Bone marrow (tissue), 2 donors: ENCODE data around the gene ZYX.
"Not testable (repeated sequence)": the region's sequence is repeated elsewhere in the genome, so short reads cannot be mapped to it uniquely, and the experiment has no call there.

Experiments used
- DNase-seq, 2 donors: peaks; one replicate each; lab custom pipeline; 2025; lab: John Stamatoyannopoulos, UW

The ZYX gene

GRCh38 chr7:143385891-143386781, 5.0 kb downstream of the ZYX start:
- DNase-seq, result peak in 1 of 2 donors; percentile 52

- DNase-seq, result no peak
Observed at GRCh38 chr7:143387156-143387975, 6.2 kb downstream of the ZYX start.

DNA sequence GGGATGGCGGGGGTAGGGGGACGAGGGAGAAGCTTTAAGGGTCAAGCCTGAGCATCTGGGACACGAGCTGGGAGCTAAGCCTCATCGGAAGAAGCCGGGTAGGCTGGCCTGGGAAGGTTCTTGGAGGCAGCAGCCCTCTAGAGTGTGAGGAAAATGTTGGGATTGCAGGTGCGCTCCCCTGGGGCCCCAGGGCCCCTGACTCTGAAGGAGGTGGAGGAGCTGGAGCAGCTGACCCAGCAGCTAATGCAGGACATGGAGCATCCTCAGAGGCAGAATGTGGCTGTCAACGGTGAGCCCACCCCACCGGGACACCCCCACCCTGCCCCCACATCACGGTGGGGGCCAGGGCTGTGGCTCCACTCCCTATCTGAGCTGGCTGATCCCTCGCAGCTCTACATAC, 6.9 kb downstream of the ZYX start:
- DNase-seq, result no peak

- no peak for DNase-seq
Observed at GRCh38 chr7:143388491-143389101, 7.5 kb downstream of the ZYX start.

GRCh38 chr7:143389316-143390103, 8.4 kb downstream of the ZYX start:
- DNase-seq, result no peak

GRCh38 chr7:143390104-143390772, 9.1 kb downstream of the ZYX start:
- DNase-seq, result no peak

- no peak for DNase-seq
Observed at GRCh38 chr7:143390773-143391317, 9.7 kb downstream of the ZYX start.

GRCh38 chr7:143391462-143392404, 10.6 kb downstream of the ZYX start:
- DNase-seq, result no peak

DNA sequence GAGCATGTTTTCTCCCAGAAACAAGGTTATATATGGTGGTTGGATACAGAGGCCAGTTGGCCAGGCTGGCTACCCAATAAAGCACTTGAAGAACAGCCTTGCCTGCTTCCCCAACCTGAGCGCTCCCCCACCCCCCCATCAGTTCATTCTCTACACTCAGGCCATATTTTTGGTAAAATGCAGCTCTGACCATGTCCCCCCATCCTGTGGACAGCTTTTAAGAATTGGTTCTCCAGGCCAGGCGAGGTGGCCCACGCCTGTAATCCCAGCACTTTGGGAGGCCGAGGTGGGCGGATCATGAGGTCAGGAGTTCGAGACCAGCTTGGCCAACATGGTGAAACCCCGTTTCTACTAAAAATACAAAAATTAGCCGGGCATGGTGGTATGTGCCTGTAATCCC, 11.3 kb downstream of the ZYX start:
- not testable (repeated sequence) for DNase-seq

GRCh38 chr7:143392875-143393266, 11.7 kb downstream of the ZYX start:
- no peak for DNase-seq

DNA sequence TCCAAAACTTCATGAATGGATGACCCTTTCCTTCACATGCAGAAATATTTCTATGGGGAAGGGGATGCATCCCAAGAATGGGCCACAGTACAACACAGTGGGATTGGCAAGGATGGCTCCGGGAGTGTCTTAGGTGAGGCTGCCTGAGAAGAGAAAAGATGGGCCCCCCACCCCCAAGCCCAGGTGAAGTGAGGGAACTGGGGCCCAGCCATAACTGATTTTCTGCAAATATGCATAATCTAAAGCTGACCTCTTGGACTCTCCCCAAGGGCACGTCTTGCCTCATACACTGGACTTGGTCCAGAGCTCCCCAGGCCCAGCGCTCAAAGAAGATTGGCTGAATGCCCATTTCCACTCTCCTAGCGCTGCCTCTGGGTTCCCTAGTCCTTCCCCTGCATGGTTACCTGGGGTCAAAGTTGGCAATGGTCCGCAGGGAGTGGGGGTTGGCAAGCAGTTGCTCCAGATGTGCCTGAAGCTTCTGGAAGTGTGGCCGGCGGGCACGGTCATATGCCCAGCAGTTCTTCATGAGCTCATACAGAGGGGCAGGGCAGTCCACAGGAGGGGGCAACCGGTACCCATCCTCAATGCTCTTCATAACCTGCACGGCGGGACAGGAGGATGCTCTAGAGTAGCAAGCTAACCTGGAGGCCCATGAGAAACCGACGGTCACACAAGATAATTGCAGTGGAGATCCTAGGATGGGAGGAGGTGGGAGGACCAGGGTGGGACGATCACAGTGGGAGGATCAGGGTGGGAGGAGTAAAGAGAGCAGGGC, 12.3 kb downstream of the ZYX start:
- no peak for DNase-seq

GRCh38 chr7:143394068-143394467, 12.9 kb downstream of the ZYX start:
- DNase-seq, result no peak

GRCh38 chr7:143394777-143395176, 13.6 kb downstream of the ZYX start:
- DNase-seq, result no peak

GRCh38 chr7:143395187-143396149, 14.3 kb downstream of the ZYX start:
- peak in 1 of 2 donors; percentile 72 for DNase-seq

GRCh38 chr7:143396182-143396581, 15.0 kb downstream of the ZYX start:
- DNase-seq, result no peak

- no peak for DNase-seq
Observed at GRCh38 chr7:143396625-143397556, 15.7 kb downstream of the ZYX start.
